GM23338 (cell line): ENCODE results near the gene FARP1. TPM values are rescaled to one million over a fixed set of nuclear protein-coding genes. Genes with fewer than 3 reads are reported as not detected.

Experiments
- ATAC-seq: fragments of 200-7000 bp; cut with Tn5 transposase; 3 replicates; pipeline ENCODE4 v1.9.1; 2020
- DNase-seq: peaks from one replicate; pipeline ENCODE4 v3.0.0-alpha.2; 2015; ENCODE audit warnings: low spot score
- H2AFZ ChIP-seq: fragments of 200-600 bp; sonication (generic); 2 replicates; pipeline ENCODE4 v1.8.0; 2016; ENCODE audit warnings: antibody characterized with exemption, mild to moderate bottlenecking, moderate library complexity
- H3F3A ChIP-seq: fragments of 200-600 bp; sonication (generic); replicated peaks from 2 replicates; pipeline ENCODE4 v1.8.0; 2017; ENCODE audit warnings: antibody characterized with exemption, mixed run types, low read depth
- H3K27ac ChIP-seq: fragments of 200-600 bp; sonication (generic); 2 replicates; pipeline ENCODE4 v1.6.1; 2016; ENCODE audit warnings: low read depth
- H3K27me3 ChIP-seq: fragments of 200-600 bp; sonication (generic); 2 replicates; pipeline ENCODE4 v1.8.0; 2016; ENCODE audit warnings: mild to moderate bottlenecking, mixed run types, moderate library complexity; ENCODE audit not compliant: insufficient read depth
- H3K36me3 ChIP-seq: fragments of 200-600 bp; sonication (generic); 2 replicates; pipeline ENCODE4 v1.8.0; 2016; ENCODE audit warnings: mild to moderate bottlenecking; ENCODE audit not compliant: insufficient read depth
- H3K4me1 ChIP-seq: fragments of 200-600 bp; sonication (generic); 2 replicates; pipeline ENCODE4 v1.8.0; 2016; ENCODE audit warnings: mild to moderate bottlenecking, moderate library complexity; ENCODE audit not compliant: insufficient read depth
- H3K4me2 ChIP-seq: fragments of 200-600 bp; sonication (generic); 2 replicates; pipeline ENCODE4 v1.7.1; 2017; ENCODE audit warnings: mixed run types
- H3K4me3 ChIP-seq: fragments of 200-600 bp; sonication (generic); 2 replicates; pipeline ENCODE4 v1.6.1; 2016; ENCODE audit warnings: mixed run types
- H3K79me2 ChIP-seq: fragments of 200-600 bp; sonication (generic); replicated peaks from 2 replicates; pipeline ENCODE4 v1.8.0; 2017; ENCODE audit warnings: mild to moderate bottlenecking; ENCODE audit not compliant: insufficient read depth
- H3K9me2 ChIP-seq: fragments of 200-600 bp; sonication (generic); 2 replicates; pipeline ENCODE4 v1.8.0; 2017; ENCODE audit not compliant: insufficient read depth
- H4K20me1 ChIP-seq: fragments of 200-600 bp; sonication (generic); replicated peaks from 2 replicates; pipeline ENCODE4 v1.8.0; 2017; ENCODE audit warnings: mild to moderate bottlenecking; ENCODE audit not compliant: insufficient read depth
- H3K27ac Mint-ChIP-seq: 2 replicates; pipeline ENCODE4 v1.8.0; 2020; ENCODE audit warnings: inconsistent platforms, mild to moderate bottlenecking, moderate library complexity, mixed read lengths
- H3K27me3 Mint-ChIP-seq: 3 replicates; pipeline ENCODE4 v1.8.0; 2022; ENCODE audit warnings: low read depth, mild to moderate bottlenecking, moderate library complexity, mixed read lengths, inconsistent platforms; ENCODE audit not compliant: insufficient read depth, poor library complexity
- H3K36me3 Mint-ChIP-seq: 3 replicates; pipeline ENCODE4 v1.8.0; 2021; ENCODE audit warnings: low read depth, mild to moderate bottlenecking, inconsistent platforms, moderate library complexity, mixed read lengths
- H3K4me1 Mint-ChIP-seq: 3 replicates; pipeline ENCODE4 v1.8.0; 2020; ENCODE audit warnings: mild to moderate bottlenecking, inconsistent platforms, mixed read lengths
- H3K4me3 Mint-ChIP-seq: 3 replicates; pipeline ENCODE4 v1.8.0; 2021; ENCODE audit warnings: moderate library complexity, mild to moderate bottlenecking, inconsistent platforms, mixed read lengths
- H3K9me3 Mint-ChIP-seq: 3 replicates; pipeline ENCODE4 v1.8.0; 2020; ENCODE audit warnings: moderate library complexity, mild to moderate bottlenecking, inconsistent platforms, mixed read lengths
- CREB1 ChIP-seq: fragments of 250-450 bp; sonication (Bioruptor Pico); IDR thresholded peaks from 2 replicates; pipeline ENCODE4 v1.5.0; 2020; ENCODE audit warnings: low read depth, mild to moderate bottlenecking, moderate library complexity
- CTCF ChIP-seq, 2 experiments: fragments of 200-600 bp in 1 of 2; sonication (generic) in 1 of 2; conservative IDR thresholded peaks; 2 replicates each; pipeline versions ENCODE4 v1.5.1 to v1.6.1; 2016 to 2017; ENCODE audit warnings: antibody characterized with exemption in 2 of 2, low read depth in 2 of 2, mild to moderate bottlenecking in 2 of 2, moderate library complexity in 1 of 2
- ETS1 ChIP-seq: IDR thresholded peaks from 2 replicates; pipeline ENCODE4 v1.6.1; 2016; ENCODE audit warnings: antibody characterized with exemption
- EZH2 ChIP-seq: fragments of 200-600 bp; sonication (generic); IDR thresholded peaks from one replicate; pipeline ENCODE4 v1.8.0; 2017; ENCODE audit warnings: antibody characterized with exemption, mild to moderate bottlenecking, low read depth; ENCODE audit not compliant: unreplicated experiment
- EZH2phosphoT487 ChIP-seq: fragments of 200-600 bp; sonication (generic); IDR thresholded peaks from one replicate; pipeline ENCODE4 v1.8.1; 2018; ENCODE audit warnings: antibody characterized with exemption; ENCODE audit not compliant: unreplicated experiment
- JUNB ChIP-seq: IDR thresholded peaks from one replicate; pipeline ENCODE4 v1.6.1; 2016; ENCODE audit warnings: antibody characterized with exemption; ENCODE audit not compliant: unreplicated experiment
- NANOG ChIP-seq: IDR thresholded peaks from 2 replicates; pipeline ENCODE4 v1.6.1; 2016; ENCODE audit warnings: antibody characterized with exemption, borderline replicate concordance
- POLR2AphosphoS5 ChIP-seq: IDR thresholded peaks from 2 replicates; pipeline ENCODE4 v1.6.1; 2016; ENCODE audit warnings: antibody characterized with exemption, low read depth
- REST ChIP-seq: IDR thresholded peaks from one replicate; pipeline ENCODE4 v1.6.1; 2018; ENCODE audit warnings: antibody characterized with exemption; ENCODE audit not compliant: unreplicated experiment
- STAT1 ChIP-seq: IDR thresholded peaks from one replicate; pipeline ENCODE4 v1.6.1; 2016; ENCODE audit warnings: antibody characterized with exemption; ENCODE audit not compliant: unreplicated experiment
- ZNF114 ChIP-seq: fragments of 250-450 bp; sonication (Bioruptor Pico); IDR thresholded peaks from 2 replicates; pipeline ENCODE4 v1.5.0; 2020; ENCODE audit warnings: mild to moderate bottlenecking, moderate library complexity
- ZNF331 ChIP-seq: fragments of 250-450 bp; sonication (Bioruptor Pico); IDR thresholded peaks from 2 replicates; pipeline ENCODE4 v1.5.0; 2020; ENCODE audit warnings: low read depth, mild to moderate bottlenecking, moderate library complexity
- ZNF462 ChIP-seq: fragments of 250-450 bp; sonication (Bioruptor Pico); IDR thresholded peaks from 2 replicates; pipeline ENCODE4 v1.5.0; 2020; ENCODE audit warnings: mild to moderate bottlenecking, moderate library complexity
- polyA plus RNA-seq: library from polyadenylated mRNA; unstranded; fragments of >200 nt; fragmentation: Nextera tagmentation; extraction: Ambion mirVana; gene quantifications from 2 replicates; pipeline ENCODE4 v1.2.1, GENCODE V29; 2016
- total RNA-seq: library from RNA; depleted of rRNA; stranded (reverse); fragments of >200 nt; shearing (Covaris generic); gene quantifications from 2 replicates; pipeline ENCODE4 v1.2.3, GENCODE V29; 2014

FARP1 gene
- total and polyA plus RNA-seq, 2 experiments from 2014 or later = 53.6 to 82.5 TPM

GRCh38 chr13:98398581-98398980 lies 255.7 kb downstream of the FARP1 start (continued):
- TF ChIP-seq REST = no peak
- no peak for TF ChIP-seq CREB1 (CRISPR knock-in tag)

GRCh38 chr13:98399756-98400155 lies 256.9 kb downstream of the FARP1 start:
- H3F3A ChIP-seq = no peaks in the 10 kb centered on the region
- H3K27ac ChIP-seq = no peak overlapping the region
- H3K4me3 ChIP-seq = no peak overlapping the region
- no peaks in the 10 kb centered on the region for H3K36me3 ChIP-seq
- no peaks in the 10 kb centered on the region for H3K9me2 ChIP-seq
- H3K4me1 ChIP-seq = peaks cover 22% of the 10 kb centered on the region; the same call in 1 of the 2 replicates
- H3K79me2 ChIP-seq = no peaks in the 10 kb centered on the region
- no peaks in the 10 kb centered on the region for H3K27me3 ChIP-seq
- H3K4me2 ChIP-seq = no peak overlapping the region
- H3K36me3 Mint-ChIP-seq = peaks cover 7% of the 10 kb centered on the region
- H3K27ac Mint-ChIP-seq = no peak overlapping the region
- no peak overlapping the region for H3K4me3 Mint-ChIP-seq
- H4K20me1 ChIP-seq = no peaks in the 10 kb centered on the region; the same call in 1 of the 2 replicates
- no peak for ATAC-seq
- H3K9me3 Mint-ChIP-seq = no peaks in the 10 kb centered on the region
- no peaks in the 10 kb centered on the region for H3K27me3 Mint-ChIP-seq
- DNase-seq = no peak
- H3K4me1 Mint-ChIP-seq = peaks cover 25% of the 10 kb centered on the region
- H2AFZ ChIP-seq = no peak overlapping the region
- TF ChIP-seq CREB1 (CRISPR knock-in tag) (no peak), CTCF (conservative IDR thresholded peaks at IDR 0.05; ENCODE audit: low read depth in 2 of 2) (no peak), NANOG (no peak), STAT1 (no peak), ETS1 (no peak), POLR2AphosphoS5 (no peak), ZNF462 (CRISPR knock-in tag) (no peak), JUNB (no peak), ZNF331 (CRISPR knock-in tag) (no peak), EZH2phosphoT487 (no peak), EZH2 (no peak), ZNF114 (CRISPR knock-in tag) (no peak)
